Vagina (tissue), 2 donors: ENCODE data around the gene FANK1. TPM values are rescaled to one million over a fixed set of nuclear protein-coding genes. Genes with fewer than 3 reads are reported as not detected.

Source experiments
- DNase-seq, 2 donors: peaks; one replicate each; pipeline ENCODE4 v3.0.0-alpha.2; 2017; ENCODE audit errors: extremely low spot score in 2 of 2
- H3K27ac ChIP-seq: fragments of 200-600 bp; sonication (generic); one replicate; pipeline ENCODE4 v1.5.1; 2019
- H3K27me3 ChIP-seq: fragments of 200-600 bp; sonication (generic); one replicate; pipeline ENCODE4 v1.5.1; 2019
- H3K36me3 ChIP-seq, 2 donors: fragments of 200-600 bp; sonication (generic); one replicate each; pipeline ENCODE4 v1.5.1; 2017 to 2019
- H3K4me1 ChIP-seq: fragments of 200-600 bp; sonication (generic); one replicate; pipeline ENCODE4 v1.5.1; 2019
- H3K4me3 ChIP-seq, 2 donors: fragments of 200-600 bp; sonication (generic); 1 replicate in 1 of 2; 2 replicates in 1 of 2; pipeline ENCODE4 v1.5.1; 2016 to 2019
- H3K9me3 ChIP-seq: fragments of 200-600 bp; sonication (generic); one replicate; pipeline ENCODE4 v1.5.1; 2019
- CTCF ChIP-seq, 3 experiments: fragments of 450-650 bp in 2 of 3; fragments of 200-600 bp in 1 of 3; sonication (generic) in 1 of 3; IDR thresholded peaks; one replicate each; pipeline ENCODE4 v1.5.1; 2017 to 2019; ENCODE audit warnings: antibody characterized with exemption in 3 of 3, mild to moderate bottlenecking in 2 of 3, moderate library complexity in 2 of 3
- POLR2A ChIP-seq, 2 donors: fragments of 450-650 bp; IDR thresholded peaks; one replicate each; pipeline ENCODE4 v1.6.1; 2017; ENCODE audit warnings: antibody characterized with exemption in 2 of 2, mild to moderate bottlenecking in 2 of 2, moderate library complexity in 2 of 2
- POLR2AphosphoS5 ChIP-seq, 2 donors: sonication (generic); formaldehyde crosslinking; IDR thresholded peaks; one replicate each; pipeline ENCODE4 v1.9.0; 2017; ENCODE audit warnings: antibody characterized with exemption in 2 of 2, mild to moderate bottlenecking in 2 of 2, low read depth in 1 of 2; ENCODE audit not compliant: insufficient read depth in 1 of 2
- intact Hi-C: fragments of 100-400 bp; cut with DNase I; formaldehyde crosslinking; loops from one replicate; pipeline ENCODE4 v1.15.1; 2023
- total RNA-seq: library from RNA; depleted of rRNA; stranded (reverse); fragments of >200 nt; gene quantifications from one replicate; pipeline ENCODE4 v1.2.3, GENCODE V29; 2016

FANK1 gene
- total RNA-seq, 1 donor from 2014 or later = 6.6 TPM

GRCh38 chr10:125976960-125977605, 80.7 kb downstream of the FANK1 start:
- Histone ChIP-seq H3K9me3 (no peaks in the 10 kb centered on the region), H3K27ac (no peak overlapping the region), H3K27me3 (no peaks in the 10 kb centered on the region), H3K4me3 (no peak overlapping the region), H3K4me1 (no peaks in the 10 kb centered on the region), H3K36me3 (no peaks in the 10 kb centered on the region)
- intact Hi-C loops = no loop called here
- no peak for TF ChIP-seq POLR2AphosphoS5 (IDR thresholded peaks at IDR 0.05; ENCODE audit: insufficient read depth in 1 of 2, low read depth in 1 of 2)
- TF ChIP-seq POLR2A (IDR thresholded peaks at IDR 0.05) = no peak
- no peak for TF ChIP-seq CTCF (IDR thresholded peaks at IDR 0.05)
- DNase-seq = no peak

DNA sequence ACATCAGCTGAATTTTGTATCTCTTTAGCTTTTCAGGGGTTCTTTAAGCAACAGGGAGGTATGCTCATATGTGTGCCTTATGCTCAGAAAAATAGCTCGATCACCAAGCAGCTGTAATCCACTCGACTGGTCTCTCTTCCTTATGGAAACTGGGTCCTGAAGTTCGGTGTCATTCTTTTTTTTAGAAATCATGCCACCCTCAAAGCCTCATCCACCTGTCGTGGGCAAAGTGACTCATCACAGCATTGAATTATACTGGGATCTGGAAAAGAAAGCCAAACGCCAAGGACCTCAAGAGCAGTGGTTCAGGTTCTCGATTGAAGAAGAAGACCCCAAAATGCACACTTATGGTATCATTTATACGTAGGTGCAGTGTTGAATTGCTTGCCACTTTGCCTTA, 83.6 kb downstream of the FANK1 start:
- Histone ChIP-seq H3K4me1 (no peaks in the 10 kb centered on the region), H3K9me3 (no peaks in the 10 kb centered on the region), H3K27ac (no peak overlapping the region), H3K36me3 (no peaks in the 10 kb centered on the region), H3K4me3 (no peak overlapping the region), H3K27me3 (no peaks in the 10 kb centered on the region)
- intact Hi-C loops = no loop called here
- no peak for TF ChIP-seq POLR2A (IDR thresholded peaks at IDR 0.05)
- TF ChIP-seq CTCF (IDR thresholded peaks at IDR 0.05) = no peak
- no peak for TF ChIP-seq POLR2AphosphoS5 (IDR thresholded peaks at IDR 0.05; ENCODE audit: insufficient read depth in 1 of 2, low read depth in 1 of 2)
- DNase-seq = no peak

DNA sequence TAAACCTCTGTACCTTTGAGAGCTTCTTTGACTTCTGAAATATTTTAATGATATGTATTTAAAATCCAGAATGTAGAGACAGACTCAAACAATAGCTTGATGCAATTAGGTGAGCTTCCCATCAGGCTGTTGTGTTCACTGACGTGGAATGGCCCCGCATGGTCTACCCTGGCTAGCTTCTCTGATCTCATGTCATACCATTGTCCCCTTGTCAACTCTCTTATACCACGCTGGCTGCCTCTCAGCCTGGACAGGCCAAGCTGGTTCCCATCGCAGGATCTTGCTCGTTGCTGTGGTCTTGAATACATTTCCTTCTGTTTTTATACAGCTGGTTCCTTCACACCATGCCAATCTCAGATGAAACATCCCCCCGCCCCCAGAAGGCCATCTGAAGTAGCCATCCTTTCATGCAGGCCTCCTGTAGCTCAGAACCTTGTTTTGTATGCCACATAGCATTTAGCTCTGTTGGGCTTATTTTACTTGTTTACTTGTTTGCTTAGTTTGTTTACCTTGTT, 84.2 kb downstream of the FANK1 start:
- Histone ChIP-seq H3K27me3 (no peaks in the 10 kb centered on the region), H3K4me3 (no peak overlapping the region), H3K36me3 (no peaks in the 10 kb centered on the region), H3K27ac (no peak overlapping the region), H3K4me1 (no peaks in the 10 kb centered on the region), H3K9me3 (no peaks in the 10 kb centered on the region)
- TF ChIP-seq CTCF (IDR thresholded peaks at IDR 0.05) (no peak), POLR2A (IDR thresholded peaks at IDR 0.05) (no peak), POLR2AphosphoS5 (IDR thresholded peaks at IDR 0.05; ENCODE audit: insufficient read depth in 1 of 2, low read depth in 1 of 2) (no peak)
- intact Hi-C loops = no loop called here
- no peak for DNase-seq

- intact Hi-C loops = no loop called here
- no peak for DNase-seq
- Histone ChIP-seq H3K36me3 (no peaks in the 10 kb centered on the region), H3K9me3 (no peaks in the 10 kb centered on the region), H3K27me3 (no peaks in the 10 kb centered on the region), H3K4me3 (no peak overlapping the region), H3K4me1 (no peaks in the 10 kb centered on the region), H3K27ac (no peak overlapping the region)
- TF ChIP-seq POLR2A (IDR thresholded peaks at IDR 0.05) (no peak), CTCF (IDR thresholded peaks at IDR 0.05) (peak; percentile 60 to 84 (median 73)), POLR2AphosphoS5 (IDR thresholded peaks at IDR 0.05; ENCODE audit: insufficient read depth in 1 of 2, low read depth in 1 of 2) (no peak)
Observed at GRCh38 chr10:125982260-125982948, 86.0 kb downstream of the FANK1 start.

GRCh38 chr10:125983161-125983560, 86.8 kb downstream of the FANK1 start:
- H3K27ac ChIP-seq = no peak overlapping the region
- DNase-seq = no peak
- no peak overlapping the region for H3K4me3 ChIP-seq
- no peaks in the 10 kb centered on the region for H3K27me3 ChIP-seq
- no peaks in the 10 kb centered on the region for H3K4me1 ChIP-seq
- intact Hi-C loops = no loop called here
- H3K36me3 ChIP-seq = no peaks in the 10 kb centered on the region
- TF ChIP-seq POLR2A (IDR thresholded peaks at IDR 0.05) = no peak
- no peak for TF ChIP-seq POLR2AphosphoS5 (IDR thresholded peaks at IDR 0.05; ENCODE audit: insufficient read depth in 1 of 2, low read depth in 1 of 2)
- no peak for TF ChIP-seq CTCF (IDR thresholded peaks at IDR 0.05)
- H3K9me3 ChIP-seq = no peaks in the 10 kb centered on the region
